Frontal cortex (tissue), 4 donors: ENCODE data around the gene MEFV. TPM values are rescaled to one million over a fixed set of nuclear protein-coding genes. Genes with fewer than 3 reads are reported as not detected.
"Not testable (repeated sequence)": the region's sequence is repeated elsewhere in the genome, so short reads cannot be mapped to it uniquely, and the experiment has no call there.

Source experiments
- DNase-seq, 2 donors: peaks; one replicate each; pipeline ENCODE4 v3.0.0; 2012; ENCODE audit warnings: low spot score in 2 of 2
- FAIRE-seq: peaks from 2 replicates; lab custom pipeline; 2012; peaks lifted over from hg19 to GRCh38; lab: Jason Lieb, UNC
- total RNA-seq: library from RNA; depleted of rRNA; stranded (reverse); fragments of >200 nt; gene quantifications from one replicate; pipeline ENCODE4 v1.2.3, GENCODE V29; 2014
- donor health status: control.
- donor health status: control.
- donor health status: control.

Gene MEFV
- total RNA-seq = under 0.01 TPM

DNA sequence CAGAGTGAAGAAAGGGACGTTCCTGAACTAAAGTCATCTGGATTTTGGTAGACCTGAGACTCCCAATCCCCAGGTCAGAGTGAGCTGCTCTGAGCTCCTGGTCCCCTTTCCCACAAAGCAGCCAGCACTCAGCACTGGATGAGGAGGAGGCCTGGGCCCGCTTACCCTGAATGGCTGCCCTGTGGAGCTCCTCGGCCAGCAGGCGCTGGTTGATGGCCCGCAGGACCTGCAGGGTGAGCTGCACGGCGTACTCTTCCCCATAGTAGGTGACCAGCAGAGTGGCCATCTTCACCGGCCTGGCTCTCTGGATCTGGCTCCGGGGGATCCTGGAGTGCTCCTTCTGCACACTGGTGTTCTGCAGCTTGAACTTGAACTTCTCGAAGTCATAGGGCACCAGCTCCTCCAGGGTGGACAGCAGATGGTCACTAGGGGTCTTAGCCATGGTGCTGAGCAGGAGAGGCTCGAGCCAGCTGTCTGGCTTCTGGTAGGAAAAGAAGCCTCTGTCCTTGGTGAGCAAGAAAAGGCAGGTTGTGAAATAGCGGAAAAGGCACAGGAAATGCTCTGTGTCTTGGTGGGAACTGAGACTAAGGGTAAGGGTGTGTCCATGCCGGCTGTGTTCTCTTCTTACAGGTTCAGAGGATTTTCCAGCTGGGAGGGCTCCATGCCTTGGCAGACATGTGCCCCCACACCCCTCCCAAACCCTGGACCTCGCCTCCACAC lies at the start of gene MEFV:
Gene MEFV, minus strand, starts transcription at position 488 of the 720 bp plus-strand sequence. Its CDS starts 46 bp downstream, at position 442.
- no peak for FAIRE-seq
- no peak for DNase-seq

DNA sequence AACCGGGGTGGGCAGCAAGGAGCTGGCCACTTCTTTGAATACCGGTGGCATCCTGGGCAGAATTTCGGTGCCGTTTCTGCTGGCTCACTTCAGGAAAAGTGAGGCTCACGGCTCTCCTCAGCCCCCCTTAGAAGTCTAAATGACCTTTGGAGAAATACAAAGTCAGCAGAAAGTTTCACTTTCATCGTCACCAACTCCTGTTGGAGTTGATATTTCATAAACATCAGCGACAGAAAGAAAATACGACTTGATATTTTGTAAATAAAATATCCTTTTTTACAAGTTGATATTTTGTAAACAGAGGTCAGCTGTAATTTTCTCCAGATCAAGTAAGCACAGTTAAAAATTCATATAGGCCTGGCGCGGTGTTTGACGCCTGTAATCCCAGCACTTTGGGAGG lies 49.6 kb upstream of the MEFV start:
- DNase-seq (no peak), FAIRE-seq (no peak)

DNA sequence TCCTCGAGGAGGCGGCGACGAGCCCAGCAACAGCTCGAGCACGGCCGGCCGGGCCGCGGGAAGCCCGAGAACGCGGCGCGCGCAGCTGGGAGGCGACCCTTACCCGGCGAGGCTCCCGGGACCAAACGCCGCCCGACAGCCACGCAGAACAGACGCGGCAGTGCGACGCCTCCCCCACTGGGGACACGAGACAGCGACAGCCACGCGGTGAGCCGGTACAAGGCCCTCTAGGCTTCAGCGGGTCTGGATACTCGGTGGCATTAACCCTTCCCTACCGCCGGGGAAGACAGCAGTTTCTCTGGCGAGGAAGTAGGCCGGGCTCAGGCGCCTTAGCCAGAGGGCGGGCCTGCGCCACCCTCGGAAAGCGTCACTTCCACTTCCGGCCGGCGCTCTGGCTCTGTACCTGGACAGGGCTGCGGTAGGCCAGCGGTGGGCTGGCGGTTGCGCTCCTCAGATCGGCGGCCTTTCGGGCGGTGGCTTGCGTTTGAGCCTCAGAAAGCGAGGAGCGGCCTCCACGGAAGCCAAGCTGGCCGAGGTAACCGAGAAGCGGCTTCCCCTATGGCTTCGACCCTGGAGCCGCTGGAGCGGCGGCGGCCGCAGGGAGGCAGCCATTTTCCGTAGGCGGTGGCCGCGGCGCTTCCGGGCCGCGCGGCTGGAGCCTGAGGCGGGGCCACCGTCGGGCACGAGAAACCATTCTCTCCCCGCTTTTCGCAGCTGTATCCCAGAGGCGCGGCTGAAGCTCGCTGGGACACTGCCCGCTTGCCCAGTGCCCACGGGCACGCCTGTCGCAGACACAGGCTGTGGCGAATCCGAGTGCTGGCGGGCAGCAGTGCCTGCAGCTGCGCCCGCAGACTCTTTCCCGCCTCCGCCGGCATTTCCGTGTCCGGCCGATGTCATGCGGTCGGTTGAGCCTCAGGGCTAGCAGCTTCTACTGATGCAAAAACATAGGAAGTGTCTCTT lies 49.0 kb upstream of the MEFV start, which contains the start of the genes TIGD7 and ZNF75A:
Gene TIGD7, minus strand, starts transcription at position 322 of the 960 bp plus-strand sequence. CDS start 4,816 bp downstream, outside the sequence.
Gene ZNF75A, plus strand, starts transcription at position 389 of the 960 bp plus-strand sequence. CDS start 2,932 bp downstream, outside the sequence.
- FAIRE-seq (no peak), DNase-seq (peak; percentile 93 to 94)

DNA sequence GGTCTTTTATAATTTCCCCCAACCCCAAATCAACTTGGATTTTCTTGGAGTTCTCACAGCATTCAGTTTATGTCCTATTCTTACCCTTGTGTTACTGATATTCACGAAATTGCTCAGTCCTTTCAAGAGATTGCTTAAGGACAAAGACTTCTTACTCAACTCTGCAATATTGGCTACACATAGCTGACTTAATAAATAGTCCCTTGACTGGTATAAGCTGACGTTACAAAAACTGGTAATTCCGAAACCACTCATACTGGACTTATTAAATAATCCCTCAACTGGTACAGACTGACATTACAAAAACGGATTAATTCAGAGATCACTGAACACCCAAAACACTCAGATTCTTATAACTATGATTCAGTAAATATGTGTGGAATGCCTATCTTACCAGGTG lies 47.9 kb upstream of the MEFV start:
- FAIRE-seq = no peak
- DNase-seq = no peak

- no peak for DNase-seq
- no peak for FAIRE-seq
Observed at GRCh38 chr16:3295783-3296182, 39.4 kb upstream of the MEFV start.

GRCh38 chr16:3295209-3295608 lies 38.8 kb upstream of the MEFV start:
- FAIRE-seq (no peak), DNase-seq (no peak)

GRCh38 chr16:3292604-3293003 lies 36.2 kb upstream of the MEFV start:
- FAIRE-seq = no peak
- no peak for DNase-seq

DNA sequence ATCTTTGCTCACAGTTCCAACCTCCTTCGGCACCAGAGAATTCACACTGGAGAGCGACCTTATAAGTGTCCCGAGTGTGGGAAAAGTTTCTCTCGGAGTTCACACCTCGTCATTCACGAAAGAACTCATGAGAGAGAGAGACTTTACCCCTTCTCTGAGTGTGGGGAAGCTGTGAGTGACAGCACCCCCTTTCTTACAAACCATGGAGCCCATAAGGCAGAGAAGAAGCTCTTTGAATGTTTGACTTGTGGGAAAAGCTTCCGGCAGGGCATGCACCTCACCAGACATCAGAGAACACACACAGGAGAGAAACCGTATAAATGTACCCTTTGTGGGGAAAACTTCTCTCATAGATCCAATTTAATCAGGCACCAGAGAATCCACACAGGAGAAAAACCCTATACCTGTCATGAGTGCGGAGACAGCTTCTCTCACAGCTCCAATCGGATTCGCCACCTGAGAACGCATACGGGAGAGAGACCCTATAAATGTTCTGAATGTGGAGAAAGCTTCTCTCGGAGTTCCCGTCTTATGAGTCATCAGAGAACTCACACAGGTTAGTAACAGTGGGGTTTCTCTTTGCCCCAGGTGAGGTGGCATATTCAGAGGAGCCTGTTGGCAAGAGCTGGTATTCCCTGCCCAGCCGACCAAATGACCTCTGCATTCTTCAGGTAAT lies 33.7 kb upstream of the MEFV start:
- FAIRE-seq (no peak), DNase-seq (no peak)

DNA sequence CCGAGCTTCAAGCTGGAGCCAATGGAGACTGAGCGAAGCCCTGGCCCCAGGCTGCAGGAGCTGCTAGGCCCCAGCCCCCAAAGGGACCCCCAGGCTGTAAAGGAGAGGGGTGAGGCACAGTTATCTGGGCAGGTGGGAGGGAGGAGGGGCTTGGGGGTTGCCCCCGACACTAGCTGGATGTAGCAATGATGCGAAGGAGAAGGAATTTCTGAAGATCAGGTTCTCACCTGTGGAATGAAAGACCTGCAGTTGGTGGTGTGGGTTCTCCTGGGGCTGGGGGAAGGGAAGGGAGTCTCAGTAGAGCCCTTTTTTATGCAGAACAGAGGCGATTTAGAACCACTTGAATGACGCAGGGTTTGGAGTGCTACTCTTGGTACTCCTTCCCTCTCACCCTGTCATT lies 28.7 kb upstream of the MEFV start:
- DNase-seq (no peak), FAIRE-seq (no peak)

DNA sequence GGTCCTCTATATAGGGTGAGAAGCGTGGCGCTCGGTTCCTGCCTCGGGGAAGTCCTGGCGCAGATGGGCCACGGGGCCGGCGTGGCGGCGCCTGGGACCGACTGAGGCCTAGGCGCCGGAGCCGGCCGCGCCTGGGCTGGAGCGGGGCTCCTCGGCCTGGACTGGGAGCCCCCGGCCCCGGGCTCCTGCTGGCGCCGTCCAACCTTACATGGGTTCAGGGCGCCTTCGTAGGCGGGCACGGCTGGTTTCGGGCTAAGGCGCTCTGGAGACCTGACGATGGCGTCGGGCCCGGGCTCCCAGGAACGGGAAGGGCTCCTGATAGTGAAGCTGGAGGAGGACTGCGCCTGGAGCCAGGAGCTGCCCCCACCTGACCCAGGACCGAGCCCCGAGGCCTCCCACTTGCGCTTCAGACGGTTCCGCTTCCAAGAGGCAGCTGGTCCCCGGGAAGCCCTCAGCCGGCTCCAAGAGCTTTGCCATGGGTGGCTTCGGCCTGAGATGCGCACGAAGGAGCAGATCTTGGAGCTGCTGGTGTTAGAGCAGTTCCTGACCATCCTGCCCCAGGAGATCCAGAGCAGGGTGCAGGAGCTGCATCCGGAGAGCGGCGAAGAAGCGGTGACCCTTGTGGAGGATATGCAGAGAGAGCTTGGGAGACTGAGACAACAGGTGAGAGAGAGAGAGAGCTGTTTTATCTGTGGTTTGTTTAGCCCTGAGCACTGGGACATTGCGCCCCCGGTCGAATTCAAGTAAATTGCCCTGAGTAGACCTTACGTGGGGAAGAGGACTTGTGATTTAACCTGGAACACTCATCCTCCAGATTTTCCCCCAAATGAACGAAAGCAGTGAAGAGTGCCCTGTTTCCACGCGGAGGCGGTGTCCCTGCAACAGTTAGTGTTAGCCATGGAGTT lies 27.4 kb upstream of the MEFV start:
- FAIRE-seq (no peak), DNase-seq (no peak)

- FAIRE-seq = no peak
- DNase-seq = peak; percentile 98 to 99
Observed at GRCh38 chr16:3282730-3283542, 26.5 kb upstream of the MEFV start, which contains the start of gene ZNF263. TSS of gene ZNF263 (plus strand) at chr16:3283491. CDS start at chr16:3283819, 328 bp downstream.

- FAIRE-seq (no peak), DNase-seq (no peak)
Observed at GRCh38 chr16:3282103-3282729, 25.8 kb upstream of the MEFV start.

DNA sequence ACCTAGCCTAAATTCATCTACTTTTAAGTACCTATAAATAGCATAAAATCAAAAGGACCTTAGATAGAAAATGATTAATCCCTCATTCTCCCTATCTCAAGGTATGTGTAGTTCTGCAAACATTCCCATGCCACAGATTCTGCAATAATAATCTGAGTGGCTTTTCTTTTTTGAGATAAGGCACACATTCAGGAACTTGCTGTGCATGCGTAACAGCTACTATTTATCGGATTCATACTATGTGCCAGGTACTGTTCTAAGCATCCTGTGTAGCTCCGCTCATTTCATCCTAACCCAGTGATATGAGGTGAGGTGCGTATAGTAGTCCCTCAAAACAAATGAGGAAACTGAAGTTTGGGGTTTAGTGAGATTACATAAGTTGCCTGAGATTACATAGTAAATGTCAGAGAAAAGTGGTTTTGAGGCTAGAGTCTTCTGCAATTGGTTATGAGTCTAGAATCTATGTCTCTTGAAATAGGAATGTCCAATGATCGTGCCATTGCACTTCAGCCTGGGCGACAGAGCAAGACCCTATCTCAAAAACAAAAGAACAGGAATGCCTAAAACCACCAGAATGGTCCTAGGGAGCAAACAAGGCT lies 24.9 kb upstream of the MEFV start:
- no peak for DNase-seq
- no peak for FAIRE-seq

DNA sequence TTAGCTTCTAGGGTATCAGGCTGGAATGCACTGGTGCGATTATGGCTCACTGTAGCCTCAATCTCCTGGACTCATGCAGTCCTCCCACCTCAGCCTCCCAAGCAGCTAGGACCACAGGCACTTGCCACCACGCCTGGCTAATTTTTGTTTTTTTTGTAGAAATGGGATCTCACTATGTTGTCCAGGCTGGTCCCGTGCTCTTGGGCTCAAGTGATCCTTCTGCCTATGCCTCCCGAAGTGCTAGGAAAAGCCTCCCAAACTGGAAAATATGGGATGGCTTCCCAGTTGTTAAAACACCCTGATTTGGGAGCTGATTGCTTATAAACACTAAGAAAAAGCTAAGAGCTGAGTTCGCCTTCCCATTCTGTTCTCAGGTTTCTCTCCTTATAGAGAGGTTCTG lies 20.2 kb upstream of the MEFV start:
- DNase-seq = no peak
- no peak for FAIRE-seq

GRCh38 chr16:3274947-3275346 lies 18.5 kb upstream of the MEFV start:
- DNase-seq = no peak
- no peak for FAIRE-seq

DNA sequence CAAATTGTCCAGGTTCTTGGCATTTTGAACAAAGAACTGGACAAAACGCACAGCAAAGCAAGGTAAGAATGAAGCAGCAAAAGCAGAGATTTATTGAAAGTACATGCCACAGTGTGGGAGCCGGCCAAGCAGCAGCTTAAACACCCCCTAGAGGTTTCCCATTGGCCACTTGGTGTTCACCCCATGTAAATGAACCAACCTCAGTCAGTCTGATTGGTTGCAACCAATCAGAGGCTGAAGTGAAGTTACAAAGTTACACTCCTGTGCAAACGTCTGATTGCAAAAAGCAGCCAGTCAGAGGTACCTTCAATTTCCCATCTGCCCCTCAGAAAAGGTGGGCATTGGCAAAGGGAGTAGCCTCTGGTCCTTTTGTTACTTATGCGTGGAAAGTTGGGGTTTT lies 18.1 kb upstream of the MEFV start:
- FAIRE-seq (no peak), DNase-seq (no peak)

- FAIRE-seq, DNase-seq: not testable (repeated sequence)
Observed at GRCh38 chr16:3271281-3271680, 14.8 kb upstream of the MEFV start.
